ENCODE measurements around the gene RAI1. TPM values are rescaled to one million over a fixed set of nuclear protein-coding genes. Genes with fewer than 3 reads are reported as not detected.
A peak's percentile ranks its signal among the peaks of the same experiment; 100 is the strongest.

Gene RAI1
- total RNA-seq, 1 donor from 2014 or later, result 38.1 TPM

DNA sequence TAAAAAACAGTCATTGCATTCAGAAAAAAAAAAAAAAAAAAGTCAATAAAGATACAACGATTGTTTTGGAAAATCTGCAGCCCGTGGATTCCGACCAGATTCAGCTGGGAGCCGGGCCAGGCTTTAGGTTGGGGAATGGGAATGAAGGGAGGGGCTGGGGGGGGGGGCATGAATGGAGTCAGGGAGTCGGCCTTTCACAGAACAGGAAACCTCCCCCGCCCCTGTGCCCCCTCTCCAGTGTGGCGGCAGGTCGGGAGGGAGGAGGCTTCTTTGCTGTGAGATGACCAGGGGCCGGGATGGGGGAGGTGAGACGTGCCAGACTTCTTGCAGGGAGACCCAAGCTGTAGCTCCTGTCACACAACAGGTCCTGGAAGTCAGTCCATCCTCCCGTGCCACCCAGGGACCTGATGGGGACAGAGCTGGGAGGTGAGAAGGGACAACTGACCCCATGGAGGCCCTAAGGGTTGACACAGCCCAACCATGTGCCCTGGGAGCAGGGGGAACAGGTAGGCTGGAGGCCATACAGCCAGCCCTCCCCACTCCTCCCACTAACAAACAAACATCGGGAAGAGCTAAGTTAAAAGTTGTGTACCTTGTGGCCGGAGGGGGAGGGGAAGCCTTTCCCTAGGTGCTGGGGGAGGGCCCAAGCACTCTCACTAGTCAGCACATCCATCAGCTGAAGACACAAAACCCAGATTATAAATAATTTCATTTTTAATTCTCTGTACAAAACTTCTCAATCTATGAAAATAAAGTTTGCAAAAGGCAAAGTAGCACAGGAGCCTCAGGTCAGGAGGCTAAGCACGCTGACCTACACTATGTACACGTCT, 130.3 kb downstream of the RAI1 start:
- no peaks in the 10 kb centered on the region for H3K9me3 ChIP-seq
- DNase-seq, result no peak
- intact Hi-C loops (cut with DNase I), result loop anchor here (5.0 to 10.0 kb wide), 2 partner anchors 46 to 103 kb away; no protein-coding TSS in a partner anchor
- no peak for ATAC-seq
- peak overlapping the region; percentile 42 for H3K27ac ChIP-seq
- no peak overlapping the region for H3K4me3 ChIP-seq
- TF ChIP-seq, protein P1, sequence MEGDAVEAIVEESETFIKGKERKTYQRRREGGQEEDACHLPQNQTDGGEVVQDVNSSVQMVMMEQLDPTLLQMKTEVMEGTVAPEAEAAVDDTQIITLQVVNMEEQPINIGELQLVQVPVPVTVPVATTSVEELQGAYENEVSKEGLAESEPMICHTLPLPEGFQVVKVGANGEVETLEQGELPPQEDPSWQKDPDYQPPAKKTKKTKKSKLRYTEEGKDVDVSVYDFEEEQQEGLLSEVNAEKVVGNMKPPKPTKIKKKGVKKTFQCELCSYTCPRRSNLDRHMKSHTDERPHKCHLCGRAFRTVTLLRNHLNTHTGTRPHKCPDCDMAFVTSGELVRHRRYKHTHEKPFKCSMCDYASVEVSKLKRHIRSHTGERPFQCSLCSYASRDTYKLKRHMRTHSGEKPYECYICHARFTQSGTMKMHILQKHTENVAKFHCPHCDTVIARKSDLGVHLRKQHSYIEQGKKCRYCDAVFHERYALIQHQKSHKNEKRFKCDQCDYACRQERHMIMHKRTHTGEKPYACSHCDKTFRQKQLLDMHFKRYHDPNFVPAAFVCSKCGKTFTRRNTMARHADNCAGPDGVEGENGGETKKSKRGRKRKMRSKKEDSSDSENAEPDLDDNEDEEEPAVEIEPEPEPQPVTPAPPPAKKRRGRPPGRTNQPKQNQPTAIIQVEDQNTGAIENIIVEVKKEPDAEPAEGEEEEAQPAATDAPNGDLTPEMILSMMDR (IDR thresholded peaks at IDR 0.05), result no peak
- H3K27me3 ChIP-seq, result no peaks in the 10 kb centered on the region
- H3K4me1 ChIP-seq, result peaks cover 5% of the 10 kb centered on the region
- peaks cover 38% of the 10 kb centered on the region for H3K36me3 ChIP-seq

DNA sequence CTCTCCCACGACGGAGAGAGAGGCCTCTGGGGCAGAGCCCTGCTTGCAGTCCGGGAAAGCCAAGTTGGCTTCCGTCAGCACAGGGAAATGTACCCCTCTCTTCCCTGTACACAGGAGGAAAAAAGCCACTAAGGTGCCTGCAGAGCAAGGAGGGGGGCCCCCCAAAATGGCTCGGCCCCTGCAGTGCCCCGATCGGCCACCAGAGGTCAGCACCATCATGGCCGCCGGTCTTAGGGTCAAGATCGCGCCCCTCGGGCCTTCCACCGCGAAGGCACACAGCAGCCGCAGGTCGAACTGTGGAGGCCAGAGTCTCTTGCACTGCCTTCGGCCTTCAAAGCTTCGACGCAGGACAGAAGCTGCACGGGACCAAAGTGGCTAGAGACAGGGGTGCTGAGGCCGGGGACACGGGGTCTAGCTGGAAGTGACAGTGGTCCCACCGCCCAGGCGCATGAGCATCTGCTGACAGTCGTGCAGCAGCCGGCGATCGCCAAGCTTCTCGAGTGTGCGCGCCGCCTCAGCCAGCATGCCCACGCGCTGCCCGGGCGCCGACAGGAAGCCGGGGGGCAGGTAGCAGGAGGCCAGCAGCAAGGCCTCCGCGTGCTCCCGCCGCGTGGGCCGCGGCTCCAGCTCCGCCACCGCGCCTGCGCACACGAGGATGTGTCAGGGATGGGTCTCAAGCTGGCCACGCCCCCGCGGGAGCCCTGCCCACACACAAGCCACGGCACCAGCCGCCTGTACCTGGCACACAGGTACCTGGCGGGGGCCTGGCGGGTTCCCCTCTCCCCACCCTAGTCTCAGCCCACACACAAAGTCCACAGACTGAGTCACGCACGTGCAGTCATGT, 131.2 kb downstream of the RAI1 start:
- H3K4me1 ChIP-seq, result peaks cover 5% of the 10 kb centered on the region

DNA sequence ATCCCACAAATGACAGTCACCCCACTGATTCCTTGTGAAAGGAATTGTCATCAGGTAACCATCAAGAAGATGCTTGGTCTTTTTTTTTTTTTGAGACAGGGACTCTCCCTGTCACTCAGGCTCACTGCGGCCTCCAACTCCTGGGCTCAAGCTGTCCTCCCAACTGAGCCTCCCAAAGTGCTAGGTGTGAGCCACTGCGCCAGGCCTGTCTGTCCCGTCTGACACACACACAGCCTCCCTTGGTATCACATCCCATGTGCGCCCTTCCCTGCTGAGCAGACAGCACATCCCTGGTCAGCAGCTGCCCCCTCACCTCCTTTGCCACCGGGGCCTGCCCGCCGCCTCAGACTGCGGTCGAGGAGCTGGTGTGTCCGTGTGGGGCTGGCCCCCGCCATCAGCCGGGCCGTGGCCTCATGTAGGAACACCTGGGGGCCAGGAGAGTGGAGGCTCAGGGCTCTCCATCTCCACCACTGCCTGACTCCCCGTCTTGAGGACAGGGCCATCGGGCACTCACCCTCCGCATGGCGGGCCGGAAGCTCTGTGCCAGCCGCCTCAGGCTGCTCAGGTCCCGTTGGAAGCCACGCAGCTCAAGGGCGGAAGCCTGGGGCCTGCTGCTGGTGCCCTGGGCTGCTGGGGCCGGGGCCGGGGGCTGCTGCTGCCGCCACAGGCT, 131.9 kb downstream of the RAI1 start:
- no peaks in the 10 kb centered on the region for H3K9me3 ChIP-seq
- intact Hi-C loops (cut with DNase I), result loop anchor here (5.0 to 10.0 kb wide), 2 partner anchors 44 to 102 kb away; no protein-coding TSS in a partner anchor
- no peak overlapping the region for H3K4me3 ChIP-seq
- no peaks in the 10 kb centered on the region for H3K27me3 ChIP-seq
- no peak overlapping the region for H3K27ac ChIP-seq
- TF ChIP-seq, protein P1 (IDR thresholded peaks at IDR 0.05), result no peak
- peaks cover 7% of the 10 kb centered on the region for H3K4me1 ChIP-seq
- DNase-seq (no peak), ATAC-seq (no peak)
- H3K36me3 ChIP-seq, result peaks cover 51% of the 10 kb centered on the region

More for the DNA sequence above, 131.2 kb downstream of the RAI1 start:
- H3K36me3 ChIP-seq, result peaks cover 47% of the 10 kb centered on the region
- ATAC-seq (peak; percentile 83), DNase-seq (peak; percentile 86)
- no peaks in the 10 kb centered on the region for H3K27me3 ChIP-seq
- intact Hi-C loops (cut with DNase I), result loop anchor here (5.0 to 10.0 kb wide), 2 partner anchors 45 to 102 kb away; no protein-coding TSS in a partner anchor
- no peak overlapping the region for H3K4me3 ChIP-seq
- no peaks in the 10 kb centered on the region for H3K9me3 ChIP-seq
- TF ChIP-seq, protein P1 (IDR thresholded peaks at IDR 0.05), result peak; percentile 100
- H3K27ac ChIP-seq, result peak overlapping the region; percentile 42

DNA sequence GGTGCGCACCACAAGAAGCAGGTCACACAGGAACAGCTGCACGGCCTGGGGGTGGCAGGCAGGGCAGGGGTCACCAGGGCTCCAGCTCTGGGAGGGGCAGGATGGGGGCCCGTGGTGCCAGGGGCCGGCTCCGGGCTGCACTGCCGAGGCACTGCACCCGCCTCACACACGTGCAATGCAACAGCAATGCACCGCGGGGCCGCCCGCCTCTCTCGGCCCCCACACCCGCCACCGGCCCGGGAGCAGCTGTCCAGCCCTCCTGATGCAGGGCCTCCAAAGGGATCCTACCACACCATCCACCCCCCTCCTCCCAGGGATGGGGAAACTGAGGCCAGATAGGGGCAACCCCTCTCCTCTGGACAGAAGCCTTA, 132.5 kb downstream of the RAI1 start:
- no peak for ATAC-seq
- Histone ChIP-seq H3K9me3 (no peaks in the 10 kb centered on the region), H3K4me1 (peaks cover 12% of the 10 kb centered on the region), H3K4me3 (no peak overlapping the region), H3K27ac (no peak overlapping the region), H3K27me3 (no peaks in the 10 kb centered on the region), H3K36me3 (peaks cover 56% of the 10 kb centered on the region)
- intact Hi-C loops (cut with DNase I), result loop anchor here (5.0 to 10.0 kb wide), 2 partner anchors 44 to 101 kb away; no protein-coding TSS in a partner anchor
- no peak for DNase-seq
- TF ChIP-seq, protein P1 (IDR thresholded peaks at IDR 0.05), result no peak
